GM15510 (cell line): Measurements from ENCODE around the gene IRGQ.

Experiments
- POLR2A ChIP-seq: IDR thresholded peaks from 3 replicates; pipeline ENCODE4 v1.6.1; 2011; ENCODE audit warnings: borderline replicate concordance; ENCODE audit not compliant: insufficient read length; ENCODE audit errors: extremely low read depth

Gene IRGQ

GRCh38 chr19:43612374-43612773 lies 16.4 kb upstream of the IRGQ start:
- TF ChIP-seq POLR2A = no peak

- no peak for TF ChIP-seq POLR2A
These were observed 15.9 kb upstream of the IRGQ start, which contains the start of gene SRRM5 for GRCh38 chr19:43611788-43612187. TSS of gene SRRM5 (plus strand) at chr19:43612088. CDS start at chr19:43612122, 34 bp downstream.

- no peak for TF ChIP-seq POLR2A
These were observed 14.6 kb upstream of the IRGQ start for GRCh38 chr19:43610493-43610892.

- no peak for TF ChIP-seq POLR2A
These were observed 13.9 kb upstream of the IRGQ start for GRCh38 chr19:43609872-43610271.

GRCh38 chr19:43607238-43608205 lies 11.6 kb upstream of the IRGQ start:
- TF ChIP-seq POLR2A = no peak

- TF ChIP-seq POLR2A = no peak
These were observed 10.8 kb upstream of the IRGQ start for GRCh38 chr19:43606569-43607229.

GRCh38 chr19:43605875-43606568 lies 10.1 kb upstream of the IRGQ start:
- no peak for TF ChIP-seq POLR2A

GRCh38 chr19:43599635-43600295 lies 3.8 kb upstream of the IRGQ start:
- no peak for TF ChIP-seq POLR2A

- no peak for TF ChIP-seq POLR2A
These were observed 2.7 kb upstream of the IRGQ start for GRCh38 chr19:43598445-43599240.

GRCh38 chr19:43597876-43598275 lies 1.9 kb upstream of the IRGQ start:
- no peak for TF ChIP-seq POLR2A

GRCh38 chr19:43596842-43597461 lies 1.0 kb upstream of the IRGQ start:
- no peak for TF ChIP-seq POLR2A

GRCh38 chr19:43595605-43595998 lies 332 bp downstream of the IRGQ start:
- TF ChIP-seq POLR2A = no peak
